ENCODE data around the gene DZIP1. TPM values are rescaled to one million over a fixed set of nuclear protein-coding genes. Genes with fewer than 3 reads are reported as not detected.

DZIP1 gene
- total and polyA plus RNA-seq, 10 of the 15 experiments (the other 5 are each of a cell fraction or from before 2014, with no cell fraction given): 0.01 to 1.9 (median 0.55) TPM

DNA sequence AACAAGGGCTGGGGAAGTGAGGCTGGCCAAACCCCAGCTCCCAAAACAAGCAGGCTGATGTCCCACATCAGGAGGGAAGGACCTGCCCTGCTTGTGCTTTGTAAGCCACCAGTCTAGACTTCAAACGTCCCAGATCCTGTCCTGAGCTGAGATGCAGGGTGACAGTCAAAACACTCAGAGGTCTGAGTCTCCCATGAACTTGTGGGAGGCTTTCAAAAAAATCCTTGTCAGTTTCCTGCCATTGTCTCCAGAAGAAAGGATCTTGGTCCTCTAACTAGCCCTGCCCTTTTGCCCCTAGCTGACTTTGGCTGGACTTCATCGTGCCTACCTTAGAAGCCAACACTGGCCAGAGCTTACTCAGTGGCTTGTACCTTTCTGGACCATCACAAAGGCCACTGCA lies 43.3 kb downstream of the DZIP1 start:
- Histone ChIP-seq H3K4me1 (ENCODE audit: control insufficient read depth, insufficient read depth, low read length) (no peaks in the 10 kb centered on the region), H3K4me2 (ENCODE audit: control insufficient read depth, insufficient read depth) (no peak overlapping the region), H3K27ac (ENCODE audit: control insufficient read depth, insufficient read depth) (no peak overlapping the region), H3K9me3 (replicated peaks; ENCODE audit: control insufficient read depth, insufficient read depth, low read length) (no peaks in the 10 kb centered on the region), H3K4me3 (no peak overlapping the region), H4K20me1 (ENCODE audit: control insufficient read depth, insufficient read depth) (no peaks in the 10 kb centered on the region), H3K27me3 (replicated peaks in 1 of 2; ENCODE audit: control insufficient read depth in 2 of 2, insufficient read depth in 2 of 2, low read length in 1 of 2) (no peaks in the 10 kb centered on the region; a peak in 1 of 4 replicates), H3K9ac (ENCODE audit: control insufficient read depth, insufficient read depth, low read length) (no peak overlapping the region), H2AFZ (ENCODE audit: control insufficient read depth, low read depth, low read length) (no peak overlapping the region), H3K79me2 (ENCODE audit: control insufficient read depth, insufficient read depth, low read length) (no peaks in the 10 kb centered on the region), H3K36me3 (ENCODE audit: control insufficient read depth in 2 of 2, insufficient read depth in 2 of 2, low read length in 1 of 2) (no peaks in the 10 kb centered on the region)
- TF ChIP-seq JUNB (IDR thresholded peaks at IDR 0.05) (no peak), POLR2AphosphoS5 (IDR thresholded peaks at IDR 0.05; ENCODE audit: low read length) (no peak), HCFC1 (IDR thresholded peaks at IDR 0.05; ENCODE audit: low read length) (no peak), MYB (IDR thresholded peaks at IDR 0.05; ENCODE audit: borderline replicate concordance, low read depth, low read length) (no peak), MEF2B (IDR thresholded peaks at IDR 0.05; ENCODE audit: partially characterized antibody, poor library complexity, severe bottlenecking) (no peak), CHD1 (IDR thresholded peaks at IDR 0.05; ENCODE audit: low read depth, low read length) (no peak), TAF1 (IDR thresholded peaks at IDR 0.05; ENCODE audit: borderline replicate concordance, low read depth, low read length) (no peak), NFYB (IDR thresholded peaks at IDR 0.05; ENCODE audit: insufficient read depth, low read depth, low read length) (no peak)
- TF ChIP-seq, protein P1, sequence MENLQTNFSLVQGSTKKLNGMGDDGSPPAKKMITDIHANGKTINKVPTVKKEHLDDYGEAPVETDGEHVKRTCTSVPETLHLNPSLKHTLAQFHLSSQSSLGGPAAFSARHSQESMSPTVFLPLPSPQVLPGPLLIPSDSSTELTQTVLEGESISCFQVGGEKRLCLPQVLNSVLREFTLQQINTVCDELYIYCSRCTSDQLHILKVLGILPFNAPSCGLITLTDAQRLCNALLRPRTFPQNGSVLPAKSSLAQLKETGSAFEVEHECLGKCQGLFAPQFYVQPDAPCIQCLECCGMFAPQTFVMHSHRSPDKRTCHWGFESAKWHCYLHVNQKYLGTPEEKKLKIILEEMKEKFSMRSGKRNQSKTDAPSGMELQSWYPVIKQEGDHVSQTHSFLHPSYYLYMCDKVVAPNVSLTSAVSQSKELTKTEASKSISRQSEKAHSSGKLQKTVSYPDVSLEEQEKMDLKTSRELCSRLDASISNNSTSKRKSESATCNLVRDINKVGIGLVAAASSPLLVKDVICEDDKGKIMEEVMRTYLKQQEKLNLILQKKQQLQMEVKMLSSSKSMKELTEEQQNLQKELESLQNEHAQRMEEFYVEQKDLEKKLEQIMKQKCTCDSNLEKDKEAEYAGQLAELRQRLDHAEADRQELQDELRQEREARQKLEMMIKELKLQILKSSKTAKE (IDR thresholded peaks at IDR 0.05; ENCODE audit: low read depth, poor library complexity, severe bottlenecking): no peak
- in situ Hi-C loops (cut with MboI): loop anchor here (25.0 kb wide), 1 partner anchor 236 kb away; no protein-coding TSS in a partner anchor
- FAIRE-seq (no peak), ATAC-seq (no peak), DNase-seq (ENCODE audit: low read depth, low spot score) (no peak)
- ChIA-PET RAD21 (ENCODE audit: unreplicated experiment) (no interaction called here), CTCF (no interaction called here), POLR2A (no interaction called here), SMC1A (ENCODE audit: uncharacterized antibody, unreplicated experiment) (no interaction called here)
- intact Hi-C loops (cut with micrococcal nuclease; ENCODE audit: unreplicated experiment): no loop called here
- BruUV-seq (replicated peaks): no TSS peak
- 71% methylated on average over 2 of the region's 2 CpGs for WGBS (ENCODE audit: insufficient coverage, insufficient replicate concordance, low lambda C conversion rate, missing lambda C conversion rate)
